ENCODE data around the gene SMG6.

SMG6 gene

DNA sequence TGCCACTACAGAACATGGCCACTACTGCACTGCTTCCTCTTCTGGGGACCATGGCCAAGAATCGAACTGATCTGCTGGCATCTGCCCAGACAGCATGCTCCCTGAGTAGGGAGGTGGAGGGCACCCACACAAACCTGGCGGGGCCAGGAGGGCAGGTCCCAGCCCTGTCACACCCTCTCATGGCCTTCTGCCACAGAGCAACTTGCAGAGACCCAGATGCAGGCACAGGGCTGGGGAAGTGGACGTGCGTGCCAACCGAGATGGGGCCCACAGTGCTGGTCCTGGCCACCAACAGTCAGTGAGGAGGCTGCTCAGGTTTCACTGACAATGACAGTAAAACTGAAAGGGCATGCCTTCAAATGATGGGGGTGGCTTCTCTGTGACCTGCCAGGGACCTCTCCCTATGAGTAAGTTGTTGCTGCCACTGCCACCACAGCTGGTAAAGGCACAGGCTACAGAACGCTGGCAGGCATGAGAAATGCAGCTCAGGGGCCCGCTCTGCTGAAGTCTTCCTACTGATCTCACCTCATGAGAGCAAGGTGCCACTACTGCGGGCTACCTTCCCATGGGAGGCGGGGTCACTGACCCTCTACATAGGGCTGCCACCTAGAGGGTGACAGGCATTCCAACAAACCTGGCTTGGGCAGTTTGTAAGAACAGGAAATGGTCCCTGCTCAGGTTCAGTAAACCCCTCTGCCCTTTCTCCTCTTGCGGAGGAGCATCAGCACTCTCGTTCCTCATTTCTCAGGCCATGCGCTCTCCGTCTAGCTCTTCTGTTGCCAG is 233.2 kb downstream of the SMG6 start:
- DNase-seq = no peak

DNA sequence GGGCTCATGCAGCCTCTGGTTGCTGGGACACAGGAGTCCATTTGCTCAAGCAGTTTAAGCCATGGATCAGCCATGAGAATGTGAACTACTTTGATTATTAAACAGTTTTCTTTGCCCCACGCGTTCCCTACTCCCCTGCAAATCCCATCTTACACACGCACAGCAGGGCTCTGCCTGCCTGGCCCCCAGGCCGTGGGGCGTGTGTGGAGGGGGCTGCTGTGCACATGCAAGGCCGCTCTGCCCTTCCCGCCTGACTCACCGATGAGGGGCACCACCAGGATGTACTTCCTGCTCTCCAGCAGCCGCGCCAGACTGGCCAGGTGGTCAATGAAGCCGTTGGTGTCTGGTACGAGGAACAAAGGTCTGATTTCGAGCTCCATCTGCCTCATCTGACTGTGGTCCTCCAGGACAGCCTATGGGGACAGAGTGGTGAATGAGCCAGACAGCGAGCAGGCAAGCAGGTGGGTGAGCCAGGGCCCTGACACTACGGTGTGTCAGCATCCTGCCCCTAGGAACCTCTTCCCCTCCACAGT is 235.0 kb downstream of the SMG6 start:
- DNase-seq = no peak

DNA sequence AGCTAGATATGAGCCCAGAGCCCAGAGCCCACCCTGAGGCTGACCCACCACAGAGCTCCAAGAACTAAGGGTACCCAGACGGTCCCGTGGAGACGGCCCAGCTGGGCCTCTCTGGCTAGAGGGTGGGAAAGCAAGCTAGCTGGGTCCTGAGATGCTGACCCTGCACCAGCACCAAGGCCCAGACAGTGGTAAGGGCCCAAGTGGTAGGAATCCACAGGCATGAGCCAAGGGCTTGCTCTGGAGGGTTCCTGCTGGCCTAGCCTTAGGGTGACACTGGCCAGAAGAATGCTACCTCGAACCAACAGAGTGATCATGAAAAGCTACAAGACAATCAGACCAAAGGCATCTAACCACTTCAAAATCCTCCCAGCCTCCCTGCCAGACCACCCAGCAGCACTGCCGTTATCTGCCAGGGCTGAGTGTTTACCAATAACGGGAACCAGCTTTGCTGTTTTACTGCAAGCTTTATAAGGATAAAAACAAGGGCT is 235.5 kb downstream of the SMG6 start:
- no peak for DNase-seq

DNA sequence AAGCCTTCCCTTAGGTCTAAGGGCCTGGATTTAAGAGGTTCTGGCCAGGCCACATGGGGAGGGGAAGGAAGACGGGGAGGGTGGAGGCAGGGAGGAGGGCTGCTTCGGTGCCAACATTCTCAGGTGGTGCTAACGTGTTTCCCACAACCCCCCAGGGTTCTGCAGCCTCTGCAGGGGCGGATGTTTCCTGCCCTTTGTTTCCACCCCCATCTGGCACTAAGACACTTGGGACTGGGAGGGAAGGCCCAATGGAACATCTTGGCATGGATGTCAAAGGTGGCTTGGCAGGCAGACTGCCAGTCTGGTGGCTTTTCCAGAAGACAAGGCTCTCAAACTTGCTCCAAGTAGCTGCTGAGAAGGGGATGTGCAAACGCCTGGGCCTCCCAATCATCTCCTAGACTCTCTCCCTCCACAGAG is 236.0 kb downstream of the SMG6 start:
- DNase-seq = no peak

GRCh38 chr17:2067048-2067561 is 236.5 kb downstream of the SMG6 start:
- no peak for DNase-seq

- no peak for DNase-seq
Observed at GRCh38 chr17:2065949-2066400, 237.6 kb downstream of the SMG6 start.

GRCh38 chr17:2064980-2065785 is 238.4 kb downstream of the SMG6 start:
- DNase-seq = no peak

GRCh38 chr17:2064520-2064971 is 239.0 kb downstream of the SMG6 start:
- DNase-seq = no peak

DNA sequence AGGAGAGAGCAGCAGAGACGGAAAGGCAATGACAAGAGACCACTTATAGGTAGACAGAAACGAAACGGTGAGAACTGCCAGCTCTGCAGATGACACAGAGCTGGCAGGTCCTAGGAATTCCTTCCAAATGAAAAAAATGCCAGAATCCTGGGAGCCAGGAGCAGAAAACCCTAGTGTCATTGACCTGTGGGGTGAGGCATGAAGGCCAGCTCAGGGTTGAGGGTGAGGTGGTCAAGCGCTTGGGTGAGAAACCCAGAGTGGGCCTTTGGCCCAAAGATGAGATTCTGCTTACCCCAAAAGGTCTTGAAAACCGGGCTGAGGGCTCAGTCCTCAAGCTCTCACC is 239.5 kb downstream of the SMG6 start:
- DNase-seq = no peak

- DNase-seq = no peak
Observed at GRCh38 chr17:2063261-2064146, 240.1 kb downstream of the SMG6 start.

- DNase-seq = no peak
Observed at GRCh38 chr17:2062571-2063183, 240.9 kb downstream of the SMG6 start.

DNA sequence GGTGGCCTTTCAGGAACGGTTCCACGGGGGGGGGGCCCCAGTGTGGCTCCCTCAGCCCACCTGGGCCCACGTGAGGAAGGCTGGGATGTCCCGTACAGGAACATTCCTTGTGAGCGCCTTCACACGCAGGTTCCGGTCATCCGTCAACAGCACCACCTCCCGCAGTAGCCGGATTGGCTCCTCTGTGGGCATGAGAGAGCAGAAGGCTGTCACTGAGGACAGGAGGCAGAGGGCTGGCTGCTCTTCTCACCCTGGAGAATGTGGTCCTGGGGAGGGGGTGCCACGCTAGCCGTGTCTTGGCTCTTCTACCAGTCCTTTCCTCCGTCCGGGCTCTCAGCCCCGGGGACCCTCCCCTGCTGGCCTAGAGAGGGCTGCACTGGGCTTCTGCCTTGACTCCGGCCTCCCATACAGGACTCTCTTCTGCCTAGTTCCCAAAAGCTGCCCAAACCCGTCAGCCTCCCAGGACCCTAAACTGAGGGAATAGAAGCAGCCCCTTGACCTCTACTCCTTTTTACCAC is 242.1 kb downstream of the SMG6 start:
- DNase-seq = no peak

DNA sequence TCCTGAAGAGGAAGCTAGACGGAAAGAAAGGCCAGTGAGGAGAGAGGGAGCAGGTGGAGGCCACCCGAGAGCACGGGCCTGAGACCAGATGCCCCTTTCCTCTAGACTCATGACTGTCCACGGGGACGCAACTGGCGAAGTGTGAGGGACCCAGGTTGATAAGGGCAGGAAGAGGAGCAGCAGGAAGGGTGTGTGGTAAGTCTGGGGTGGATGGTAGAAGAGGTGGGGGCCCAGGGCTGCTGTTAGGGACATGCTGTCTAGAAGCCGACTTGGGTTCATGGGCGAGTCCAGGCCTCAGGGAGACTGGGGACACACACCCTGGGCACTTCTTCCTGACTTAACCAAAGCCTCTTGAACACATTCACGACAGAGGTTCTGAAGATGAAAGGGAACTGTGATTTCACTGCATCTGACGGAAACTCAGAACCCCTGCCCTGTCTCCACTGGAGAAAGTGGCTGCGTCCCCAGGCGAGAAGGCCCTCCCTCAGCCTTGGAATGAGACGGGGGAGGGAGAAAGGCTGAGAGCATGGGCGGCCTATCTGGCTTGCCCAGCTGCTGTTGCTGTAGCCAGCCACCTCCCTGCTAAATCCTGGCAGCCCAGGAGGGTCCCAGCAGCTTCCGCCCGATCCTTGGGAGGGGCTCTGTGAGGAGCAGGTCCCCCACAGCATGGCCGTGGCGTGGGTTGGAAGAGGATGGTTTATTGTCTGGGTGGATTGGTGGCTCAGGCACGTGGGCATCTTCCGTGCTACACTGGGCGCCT is 242.7 kb downstream of the SMG6 start:
- no peak for DNase-seq

GRCh38 chr17:2060385-2060658 is 243.3 kb downstream of the SMG6 start:
- DNase-seq = no peak

DNA sequence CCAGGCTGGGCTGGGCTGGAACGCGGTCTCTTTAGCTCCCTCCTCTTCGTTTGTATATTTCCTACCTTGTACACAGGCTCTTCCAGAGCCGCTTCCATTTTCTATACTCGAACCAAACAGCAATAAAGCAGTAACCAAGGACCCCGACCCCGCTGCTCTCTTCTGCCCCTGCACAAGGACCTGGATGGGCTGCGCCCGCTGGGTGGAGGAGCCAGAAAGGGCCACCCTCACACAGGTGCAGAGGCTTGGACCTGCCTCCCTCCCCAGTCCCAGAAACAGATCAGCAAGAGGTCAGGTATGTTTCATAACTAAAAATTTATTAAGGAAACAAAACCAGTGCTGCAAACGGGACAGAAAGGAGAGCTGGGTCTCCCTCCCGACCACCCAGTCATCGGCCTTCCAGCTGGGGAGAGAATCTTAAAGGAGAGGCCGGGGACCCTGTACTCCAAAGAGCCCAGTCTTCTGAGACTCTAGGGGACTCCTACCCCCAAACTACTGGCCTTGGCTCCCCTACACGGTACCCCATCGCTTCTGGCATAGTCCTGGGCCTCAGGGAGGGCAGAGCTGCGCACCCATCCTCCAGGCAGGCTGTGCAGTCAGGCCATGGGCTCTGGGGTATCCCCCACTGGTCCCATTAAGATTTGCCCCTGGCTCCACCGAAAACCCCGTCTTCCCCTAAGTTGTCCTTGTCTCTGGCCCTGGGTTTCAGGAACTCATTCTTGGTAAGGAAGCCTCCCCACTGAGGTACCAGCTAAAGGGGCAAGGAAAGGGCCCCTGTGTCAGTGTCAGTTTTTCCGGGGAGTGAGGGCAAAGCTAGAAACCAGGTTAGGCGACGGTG is 243.8 kb downstream of the SMG6 start:
- DNase-seq = no peak

GRCh38 chr17:2058586-2059546 is 244.7 kb downstream of the SMG6 start:
- DNase-seq = no peak

- no peak for DNase-seq
Observed at GRCh38 chr17:2057760-2058585, 245.6 kb downstream of the SMG6 start.

DNA sequence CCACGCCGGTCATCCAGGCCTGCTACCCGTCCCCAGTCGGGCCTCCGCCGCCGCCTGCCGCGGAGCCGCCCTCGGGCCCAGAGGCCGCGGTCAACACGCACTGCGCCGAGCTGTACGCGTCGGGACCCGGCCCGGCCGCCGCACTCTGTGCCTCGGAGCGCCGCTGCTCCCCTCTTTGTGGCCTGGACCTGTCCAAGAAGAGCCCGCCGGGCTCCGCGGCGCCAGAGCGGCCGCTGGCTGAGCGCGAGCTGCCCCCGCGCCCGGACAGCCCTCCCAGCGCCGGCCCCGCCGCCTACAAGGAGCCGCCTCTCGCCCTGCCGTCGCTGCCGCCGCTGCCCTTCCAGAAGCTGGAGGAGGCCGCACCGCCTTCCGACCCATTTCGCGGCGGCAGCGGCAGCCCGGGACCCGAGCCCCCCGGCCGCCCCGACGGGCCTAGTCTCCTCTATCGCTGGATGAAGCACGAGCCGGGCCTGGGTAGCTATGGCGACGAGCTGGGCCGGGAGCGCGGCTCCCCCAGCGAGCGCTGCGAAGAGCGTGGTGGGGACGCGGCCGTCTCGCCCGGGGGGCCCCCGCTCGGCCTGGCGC is 246.3 kb downstream of the SMG6 start:
- DNase-seq = no peak
